Chondrocyte (in vitro differentiated cells): ENCODE results near the gene RIMBP2. TPM values are rescaled to one million over a fixed set of nuclear protein-coding genes. Genes with fewer than 3 reads are reported as not detected.

Experiments used
- DNase-seq: peaks from one replicate; pipeline ENCODE4 v3.0.0; 2021; ENCODE audit warnings: mixed read lengths, low spot score
- H3K27ac Mint-ChIP-seq: one replicate; pipeline ENCODE4 v1.8.0; 2021; ENCODE audit warnings: mild to moderate bottlenecking, moderate library complexity, mixed read lengths; ENCODE audit not compliant: unreplicated experiment
- H3K27me3 Mint-ChIP-seq: 2 replicates; pipeline ENCODE4 v1.8.0; 2021; ENCODE audit warnings: low read depth, mixed read lengths
- H3K36me3 Mint-ChIP-seq: 2 replicates; pipeline ENCODE4 v1.8.0; 2021; ENCODE audit warnings: low read depth, mixed read lengths
- H3K4me1 Mint-ChIP-seq: 2 replicates; pipeline ENCODE4 v1.8.0; 2021; ENCODE audit warnings: low read depth, mild to moderate bottlenecking, mixed read lengths
- H3K4me3 Mint-ChIP-seq: one replicate; pipeline ENCODE4 v1.8.0; 2021; ENCODE audit warnings: mild to moderate bottlenecking, moderate library complexity, mixed read lengths; ENCODE audit not compliant: unreplicated experiment
- H3K9me3 Mint-ChIP-seq: 2 replicates; pipeline ENCODE4 v1.8.0; 2021; ENCODE audit warnings: low read depth, mixed read lengths
- CTCF ChIP-seq: fragments of 200-600 bp; sonication (generic); IDR thresholded peaks from 2 replicates; pipeline ENCODE4 v1.5.0; 2021; ENCODE audit warnings: antibody characterized with exemption, mild to moderate bottlenecking, moderate library complexity
- total RNA-seq: library from RNA; stranded (reverse); gene quantifications from 3 replicates; pipeline ENCODE4 v1.2.1, GENCODE V29; 2021

RIMBP2 gene
- total RNA-seq, 1 donor from 2014 or later, result 0.30 TPM

- Mint-ChIP-seq H3K4me1 (peaks cover 21% of the 10 kb centered on the region), H3K27me3 (peaks cover 42% of the 10 kb centered on the region), H3K27ac (no peak overlapping the region), H3K36me3 (no peaks in the 10 kb centered on the region), H3K9me3 (no peaks in the 10 kb centered on the region), H3K4me3 (no peak overlapping the region)
- DNase-seq, result no peak
- no peak for TF ChIP-seq CTCF
These were observed 869 bp upstream of the RIMBP2 start for GRCh38 chr12:130716969-130717366.

DNA sequence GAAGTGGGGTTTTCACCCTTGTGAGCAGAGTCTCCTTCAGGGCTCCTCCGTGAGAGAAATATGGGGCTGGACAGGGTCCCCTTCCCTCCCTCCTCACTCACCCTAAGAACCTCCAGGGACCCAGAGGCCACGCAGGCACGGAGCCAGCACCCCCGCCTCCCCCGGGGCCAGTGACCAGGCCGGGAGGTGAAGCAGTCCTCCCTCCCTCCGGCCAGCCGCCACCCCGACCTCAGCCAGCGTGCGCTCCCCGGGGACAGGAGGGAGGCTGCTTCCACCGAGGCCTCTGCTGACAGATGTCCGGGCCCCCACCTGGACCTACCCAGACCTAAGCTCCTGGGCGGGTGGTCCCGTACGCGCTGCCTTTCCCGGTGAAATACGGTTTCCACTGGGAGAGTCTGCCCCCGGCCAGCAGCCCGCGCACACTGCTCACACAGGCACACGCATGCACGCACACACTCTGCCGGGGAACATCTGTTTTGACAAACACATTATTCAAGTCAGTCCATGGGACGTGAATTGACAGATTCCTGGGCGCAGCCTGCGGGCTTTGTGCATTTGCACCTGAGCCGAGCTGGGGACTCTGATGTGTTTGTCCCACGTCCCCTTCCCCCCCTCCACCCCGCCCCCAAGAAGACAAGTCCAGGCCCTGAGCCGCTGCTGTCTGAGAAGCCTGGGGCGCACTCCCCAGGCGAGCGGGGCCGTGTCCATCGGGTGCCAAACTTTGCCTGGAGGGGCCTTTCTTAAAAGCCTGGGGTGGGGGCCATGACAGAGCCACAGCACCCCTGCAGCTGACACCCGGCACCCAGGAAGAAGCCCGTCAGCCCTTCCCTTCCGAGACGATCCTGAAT lies 725 bp downstream of the RIMBP2 start:
- Mint-ChIP-seq H3K4me1 (peaks cover 21% of the 10 kb centered on the region), H3K4me3 (peak overlapping the region; percentile 76), H3K27me3 (peaks cover 49% of the 10 kb centered on the region), H3K9me3 (no peaks in the 10 kb centered on the region), H3K36me3 (no peaks in the 10 kb centered on the region), H3K27ac (no peak overlapping the region)
- no peak for TF ChIP-seq CTCF
- no peak for DNase-seq

DNA sequence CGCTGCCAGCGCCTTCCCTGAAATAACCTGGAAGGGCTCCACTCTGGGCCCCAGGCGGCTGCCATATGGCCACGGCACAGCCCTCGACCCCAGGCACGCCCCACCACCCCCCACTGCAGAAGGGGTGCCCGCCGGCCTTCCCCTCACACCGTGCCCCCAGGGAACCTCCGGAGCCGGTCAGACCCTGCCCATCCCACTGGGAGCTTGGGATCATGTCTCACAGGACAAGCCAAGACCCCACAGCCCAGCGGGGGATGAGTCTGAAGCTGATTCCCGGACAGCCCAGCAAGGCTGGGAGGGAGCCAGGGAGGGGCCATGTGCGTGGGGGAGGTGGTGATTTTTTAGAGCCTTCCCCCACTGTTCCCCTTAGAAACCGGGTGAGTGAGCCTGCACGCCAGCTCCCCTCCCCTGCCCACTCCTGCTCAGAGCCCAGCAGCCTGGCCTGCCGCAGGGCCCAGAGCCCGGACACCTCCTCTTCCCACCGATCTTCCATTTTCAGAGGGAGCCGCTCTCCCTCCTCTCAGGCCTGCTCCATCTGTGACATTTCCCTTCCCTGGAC lies 1.4 kb downstream of the RIMBP2 start:
- Mint-ChIP-seq H3K36me3 (no peaks in the 10 kb centered on the region), H3K27ac (no peak overlapping the region), H3K4me1 (peaks cover 21% of the 10 kb centered on the region), H3K9me3 (no peaks in the 10 kb centered on the region), H3K4me3 (peak overlapping the region; percentile 76), H3K27me3 (peaks cover 46% of the 10 kb centered on the region)
- TF ChIP-seq CTCF, result no peak
- DNase-seq, result peak; percentile 86

DNA sequence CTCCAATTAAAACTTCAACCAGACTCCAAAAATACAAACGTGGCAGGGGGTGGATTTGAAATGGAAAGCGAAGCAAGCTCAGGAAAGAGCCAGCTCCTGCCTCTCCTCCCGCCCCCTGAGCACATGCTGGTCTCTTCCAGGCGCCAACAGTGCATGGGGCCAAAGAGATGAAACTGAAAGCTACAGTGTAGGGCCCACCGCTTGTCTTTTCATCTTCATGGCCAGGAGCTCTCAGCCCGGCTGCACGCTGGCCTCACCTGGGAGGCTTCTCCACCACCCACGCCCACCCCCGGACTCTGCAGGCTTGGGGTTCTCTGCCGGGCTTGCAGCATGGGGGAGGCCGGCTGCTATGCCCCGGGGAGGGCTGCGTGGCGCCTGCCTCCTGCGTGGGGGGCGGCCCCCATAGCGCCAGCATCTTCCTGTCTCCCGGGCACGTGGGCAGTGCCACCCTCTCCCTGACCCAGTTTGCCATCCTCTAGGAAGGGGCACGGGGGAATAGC lies 2.0 kb downstream of the RIMBP2 start:
- Mint-ChIP-seq H3K4me1 (peaks cover 21% of the 10 kb centered on the region), H3K27ac (no peak overlapping the region), H3K4me3 (peak overlapping the region; percentile 44), H3K36me3 (no peaks in the 10 kb centered on the region), H3K27me3 (peaks cover 45% of the 10 kb centered on the region), H3K9me3 (no peaks in the 10 kb centered on the region)
- TF ChIP-seq CTCF, result no peak
- DNase-seq, result no peak

- Mint-ChIP-seq H3K36me3 (no peaks in the 10 kb centered on the region), H3K4me1 (peaks cover 21% of the 10 kb centered on the region), H3K4me3 (no peak overlapping the region), H3K9me3 (no peaks in the 10 kb centered on the region), H3K27ac (no peak overlapping the region), H3K27me3 (peaks cover 48% of the 10 kb centered on the region)
- no peak for TF ChIP-seq CTCF
- peak; percentile 90 for DNase-seq
These were observed 2.5 kb downstream of the RIMBP2 start for GRCh38 chr12:130713581-130713991.
